Endothelial cell of umbilical vein (primary cell): Measurements from ENCODE around the gene MRNIP. TPM values are rescaled to one million over a fixed set of nuclear protein-coding genes. Genes with fewer than 3 reads are reported as not detected.

Experiments used
- BruUV-seq: library from RNA; stranded (reverse); fragments of 400-500 nt; replicated peaks from 2 replicates; lab custom pipeline; 2021; lab: Mats Ljungman, UMichigan
- CTCF ChIA-PET: fragments of 300-600, 350-600 bp; sonication (Branson Sonifier 250); formaldehyde crosslinking; loops from one replicate; lab custom pipeline; 2021; ENCODE audit warnings: antibody characterized with exemption, inconsistent platforms; lab: Charles Lee
- POLR2A ChIA-PET: fragments of 300-600, 350-600 bp; sonication (Branson Sonifier 250); formaldehyde crosslinking; loops from one replicate; lab custom pipeline; 2021; ENCODE audit warnings: antibody characterized with exemption, inconsistent platforms; lab: Charles Lee
- DNase-seq: peaks from one replicate; pipeline ENCODE4 v3.0.0-alpha.2; 2011; ENCODE audit warnings: low read depth, low spot score
- FAIRE-seq: peaks from 2 replicates; lab custom pipeline; 2011; peaks lifted over from hg19 to GRCh38; lab: Jason Lieb, UNC
- H2AFZ ChIP-seq: 2 replicates; pipeline ENCODE4 v1.6.0; 2012; ENCODE audit warnings: low read depth, low read length, control low read depth, inconsistent platforms
- H3K27ac ChIP-seq: 2 replicates; pipeline ENCODE4 v1.5.1; 2011; ENCODE audit warnings: low read depth, mild to moderate bottlenecking, control low read depth, low read length, moderate library complexity; ENCODE audit not compliant: insufficient read depth
- H3K27me3 ChIP-seq, 2 experiments: 2 replicates each; pipeline versions ENCODE4 v1.6.0 to v1.6.1; 2011; ENCODE audit warnings: low read length in 2 of 2, mixed read lengths in 1 of 2; ENCODE audit not compliant: control insufficient read depth in 2 of 2, insufficient read depth in 2 of 2
- H3K36me3 ChIP-seq, 2 experiments: 2 replicates in 1 of 2; 3 replicates in 1 of 2; pipeline ENCODE4 v1.5.1; 2011; ENCODE audit warnings: low read length in 2 of 2, mild to moderate bottlenecking in 1 of 2, moderate library complexity in 1 of 2; ENCODE audit not compliant: control insufficient read depth in 2 of 2, insufficient read depth in 2 of 2; ENCODE audit errors: extremely low read depth in 1 of 2
- H3K4me1 ChIP-seq: 3 replicates; pipeline ENCODE4 v1.5.1; 2011; ENCODE audit warnings: mild to moderate bottlenecking, low read length; ENCODE audit not compliant: control insufficient read depth, insufficient read depth; ENCODE audit errors: extremely low read depth
- H3K4me2 ChIP-seq: 2 replicates; pipeline ENCODE4 v1.6.1; 2011; ENCODE audit warnings: low read length, control low read depth, mixed read lengths; ENCODE audit not compliant: insufficient read depth
- H3K4me3 ChIP-seq, 3 experiments: fragments of 200-600 bp in 1 of 3; sonication (generic), shearing (Covaris generic) in 1 of 3; replicated peaks in 1 of 3; 2 replicates each; pipeline ENCODE4 v1.5.1; 2011 to 2016; ENCODE audit warnings: control low read depth in 3 of 3, low read length in 3 of 3, mild to moderate bottlenecking in 2 of 3, inconsistent platforms in 1 of 3, low read depth in 1 of 3, moderate library complexity in 1 of 3; ENCODE audit not compliant: insufficient read depth in 1 of 3
- H3K79me2 ChIP-seq: 2 replicates; pipeline ENCODE4 v1.6.0; 2012; ENCODE audit warnings: low read length, inconsistent platforms; ENCODE audit not compliant: control insufficient read depth, insufficient read depth
- H3K9ac ChIP-seq: replicated peaks from 2 replicates; pipeline ENCODE3; 2011; ENCODE audit warnings: low read length, control low read depth; ENCODE audit not compliant: insufficient read depth; ENCODE audit errors: extremely low read depth
- H3K9me1 ChIP-seq: replicated peaks from 3 replicates; pipeline ENCODE4 v1.6.0; 2011; ENCODE audit warnings: mild to moderate bottlenecking, low read length; ENCODE audit not compliant: control insufficient read depth, insufficient read depth; ENCODE audit errors: extremely low read depth
- H3K9me3 ChIP-seq: replicated peaks from 2 replicates; pipeline ENCODE4 v1.5.1; 2012; ENCODE audit warnings: low read length, inconsistent platforms; ENCODE audit not compliant: control insufficient read depth, insufficient read depth
- H4K20me1 ChIP-seq: replicated peaks from 2 replicates; pipeline ENCODE3; 2011; ENCODE audit warnings: mild to moderate bottlenecking, low read length; ENCODE audit not compliant: control insufficient read depth, insufficient read depth; ENCODE audit errors: extremely low read depth
- EZH2 ChIP-seq: IDR thresholded peaks from 2 replicates; pipeline ENCODE4 v1.6.1; 2012; ENCODE audit warnings: borderline replicate concordance, low read depth, mild to moderate bottlenecking, moderate library complexity, low read length, inconsistent platforms; ENCODE audit not compliant: severe bottlenecking
- MAX ChIP-seq: IDR thresholded peaks from 2 replicates; pipeline ENCODE4 v1.6.1; 2011; ENCODE audit not compliant: insufficient read depth, insufficient read length
- POLR2A ChIP-seq: IDR thresholded peaks from 2 replicates; pipeline ENCODE4 v1.6.1; 2012; ENCODE audit warnings: low read depth, mild to moderate bottlenecking, control low read depth, low read length
- POLR2AphosphoS5 ChIP-seq: IDR thresholded peaks from 2 replicates; pipeline ENCODE4 v1.6.1; 2012; ENCODE audit warnings: low read depth, mild to moderate bottlenecking, control low read depth, low read length, moderate library complexity; ENCODE audit not compliant: insufficient read depth
- dilution Hi-C: fragments of 300-500 bp; cut with MboI; formaldehyde crosslinking; loops from one replicate; pipeline ENCODE4 v1.15.0; 2019; ENCODE audit warnings: low sequenced_read_pairs; ENCODE audit not compliant: extremely low pct_ligation_motif_present
- intact Hi-C: fragments of 100-400 bp; cut with micrococcal nuclease; formaldehyde crosslinking; loops from one replicate; pipeline ENCODE4 v1.10.0; 2022
- polyA plus RNA-seq, 4 experiments: library from polyadenylated mRNA; depleted of rRNA in 3 of 4; stranded (reverse) in 3 of 4; unstranded in 1 of 4; fragments of >200 nt; gene quantifications; 2 replicates each; pipeline versions ENCODE4 v1.2.1 to v1.2.3, GENCODE V29; 2011 to 2012; ENCODE audit warnings: missing spikeins in 1 of 4
- total RNA-seq: library from RNA; stranded (reverse); gene quantifications from 2 replicates; pipeline ENCODE4 v1.2.3, GENCODE V29; 2021

MRNIP gene
- total and polyA plus RNA-seq, 2 donors (not counting 3 experiments of a cell fraction or from before 2014, with no cell fraction given) = 17.1 to 19.1 TPM

GRCh38 chr5:179837076-179838011 is 21.3 kb downstream of the MRNIP start:
- no peak for DNase-seq
- FAIRE-seq = no peak
- Histone ChIP-seq H3K4me3 (no peak overlapping the region), H2AFZ (no peak overlapping the region), H3K4me1 (no peaks in the 10 kb centered on the region), H3K27ac (no peak overlapping the region), H3K9me3 (no peaks in the 10 kb centered on the region), H3K27me3 (no peaks in the 10 kb centered on the region), H3K36me3 (peaks cover 13 to 41% of the 10 kb centered on the region in 2 experiments), H3K9me1 (no peaks in the 10 kb centered on the region), H4K20me1 (no peaks in the 10 kb centered on the region), H3K9ac (no peak overlapping the region), H3K79me2 (no peaks in the 10 kb centered on the region), H3K4me2 (no peak overlapping the region)
- no peak for TF ChIP-seq POLR2A
- TF ChIP-seq EZH2 = no peak
- TF ChIP-seq MAX = no peak
- peak; percentile 56 for TF ChIP-seq POLR2AphosphoS5
- CTCF ChIA-PET = interaction anchor here (1.5 to 2.5 kb wide), 3 partner anchors 9 to 36 kb away, joined by 3 to 12 read pairs (median 4); no protein-coding TSS in a partner anchor
- dilution Hi-C loops (no loop called here), intact Hi-C loops (no loop called here)
- no TSS peak for BruUV-seq
- POLR2A ChIA-PET = interaction anchor here (0.8 kb wide), 1 partner anchor 15 kb away, joined by 3 read pairs; no protein-coding TSS in a partner anchor
